GM13977 (cell line): ENCODE measurements around the gene AKAP9.
"Not testable (repeated sequence)": the region's sequence is repeated elsewhere in the genome, so short reads cannot be mapped to it uniquely, and the experiment has no call there.

Experiments
- DNase-seq: peaks from one replicate; pipeline ENCODE4 v3.0.0; 2012; ENCODE audit warnings: low spot score
- in situ Hi-C: fragments of 300-500 bp; cut with MboI; formaldehyde crosslinking; loops from one replicate; pipeline ENCODE4 v1.12.0; 2022; ENCODE audit warnings: low sequenced_read_pairs, low pct_unique_long_range_greater_than_20kb, mixed read lengths, inconsistent platforms; ENCODE audit not compliant: unreplicated experiment
- TF ChIP-seq, protein P1 (sequence below): IDR thresholded peaks from 2 replicates; pipeline ENCODE4 v1.5.1; 2012; ENCODE audit warnings: mild to moderate bottlenecking, control low read depth; ENCODE audit not compliant: insufficient read depth; ENCODE audit errors: extremely low read depth, missing control alignments

Gene AKAP9

GRCh38 chr7:91957232-91957631 lies 16.6 kb downstream of the AKAP9 start:
- in situ Hi-C loops: no loop called here
- no peak for DNase-seq
- TF ChIP-seq, protein P1, sequence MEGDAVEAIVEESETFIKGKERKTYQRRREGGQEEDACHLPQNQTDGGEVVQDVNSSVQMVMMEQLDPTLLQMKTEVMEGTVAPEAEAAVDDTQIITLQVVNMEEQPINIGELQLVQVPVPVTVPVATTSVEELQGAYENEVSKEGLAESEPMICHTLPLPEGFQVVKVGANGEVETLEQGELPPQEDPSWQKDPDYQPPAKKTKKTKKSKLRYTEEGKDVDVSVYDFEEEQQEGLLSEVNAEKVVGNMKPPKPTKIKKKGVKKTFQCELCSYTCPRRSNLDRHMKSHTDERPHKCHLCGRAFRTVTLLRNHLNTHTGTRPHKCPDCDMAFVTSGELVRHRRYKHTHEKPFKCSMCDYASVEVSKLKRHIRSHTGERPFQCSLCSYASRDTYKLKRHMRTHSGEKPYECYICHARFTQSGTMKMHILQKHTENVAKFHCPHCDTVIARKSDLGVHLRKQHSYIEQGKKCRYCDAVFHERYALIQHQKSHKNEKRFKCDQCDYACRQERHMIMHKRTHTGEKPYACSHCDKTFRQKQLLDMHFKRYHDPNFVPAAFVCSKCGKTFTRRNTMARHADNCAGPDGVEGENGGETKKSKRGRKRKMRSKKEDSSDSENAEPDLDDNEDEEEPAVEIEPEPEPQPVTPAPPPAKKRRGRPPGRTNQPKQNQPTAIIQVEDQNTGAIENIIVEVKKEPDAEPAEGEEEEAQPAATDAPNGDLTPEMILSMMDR: no peak

DNA sequence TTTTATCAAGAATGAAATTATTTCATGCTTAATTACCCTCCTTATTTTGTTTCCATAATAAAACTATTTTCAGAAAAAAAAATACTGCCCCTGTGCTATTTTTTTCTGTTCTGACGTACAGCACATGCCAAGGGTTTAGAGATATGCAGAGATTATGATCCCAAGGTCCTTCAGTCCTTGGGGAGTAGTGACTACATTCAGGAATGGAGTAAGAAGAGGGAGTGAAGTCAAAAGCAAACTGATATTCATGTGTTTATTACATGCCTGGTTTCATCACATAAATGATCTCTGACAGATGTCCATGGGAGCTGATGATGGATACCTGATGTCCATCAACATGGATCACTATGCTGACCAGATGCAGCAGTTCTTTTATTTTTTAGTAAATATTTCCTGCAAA lies 17.2 kb downstream of the AKAP9 start:
- in situ Hi-C loops: no loop called here
- TF ChIP-seq, protein P1: no peak
- no peak for DNase-seq

GRCh38 chr7:91959023-91959422 lies 18.4 kb downstream of the AKAP9 start:
- DNase-seq: no peak
- in situ Hi-C loops: no loop called here
- TF ChIP-seq, protein P1: no peak

- DNase-seq: no peak
- TF ChIP-seq, protein P1: no peak
- in situ Hi-C loops: no loop called here
These were observed 21.2 kb downstream of the AKAP9 start for GRCh38 chr7:91961816-91962215.

DNA sequence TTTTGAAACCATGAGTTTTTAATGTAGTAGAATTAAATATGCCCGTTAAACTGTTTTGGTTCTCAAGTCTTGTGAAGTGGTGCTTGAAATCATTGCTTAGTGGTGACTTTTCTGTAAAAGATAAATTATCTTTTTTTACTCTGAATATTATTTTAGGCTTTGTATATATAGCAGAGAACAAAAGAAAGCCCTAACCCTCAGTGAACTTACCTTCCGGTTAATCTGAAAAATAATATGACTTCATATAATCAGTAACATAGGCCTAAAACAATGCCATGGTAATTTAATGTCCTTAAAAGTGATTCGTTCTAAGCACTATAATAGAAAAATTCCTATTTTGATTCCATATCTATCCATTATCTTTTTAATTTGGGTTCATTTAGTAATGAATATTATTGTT lies 21.8 kb downstream of the AKAP9 start:
- in situ Hi-C loops: no loop called here
- DNase-seq: no peak
- TF ChIP-seq, protein P1: no peak

DNA sequence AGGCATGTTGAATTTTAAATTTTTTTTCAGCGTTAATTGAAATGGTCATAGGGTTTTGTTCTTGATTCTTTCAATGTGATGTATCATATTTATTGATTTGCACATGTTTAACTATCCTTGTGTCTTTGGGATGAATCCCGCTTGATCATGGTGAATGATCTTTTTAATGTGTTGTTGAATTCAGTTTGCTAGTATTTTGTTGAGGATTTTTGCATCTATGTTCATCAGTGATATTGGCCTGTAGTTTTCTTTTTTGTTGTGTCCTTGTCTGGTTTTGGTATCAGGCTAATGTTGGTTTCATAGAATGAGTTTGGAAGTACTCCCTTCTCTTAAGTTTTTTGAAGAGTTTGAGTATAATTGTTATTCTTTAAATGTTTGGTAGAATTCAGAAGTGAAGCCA lies 26.9 kb downstream of the AKAP9 start:
- in situ Hi-C loops, DNase-seq: not testable (repeated sequence)

DNA sequence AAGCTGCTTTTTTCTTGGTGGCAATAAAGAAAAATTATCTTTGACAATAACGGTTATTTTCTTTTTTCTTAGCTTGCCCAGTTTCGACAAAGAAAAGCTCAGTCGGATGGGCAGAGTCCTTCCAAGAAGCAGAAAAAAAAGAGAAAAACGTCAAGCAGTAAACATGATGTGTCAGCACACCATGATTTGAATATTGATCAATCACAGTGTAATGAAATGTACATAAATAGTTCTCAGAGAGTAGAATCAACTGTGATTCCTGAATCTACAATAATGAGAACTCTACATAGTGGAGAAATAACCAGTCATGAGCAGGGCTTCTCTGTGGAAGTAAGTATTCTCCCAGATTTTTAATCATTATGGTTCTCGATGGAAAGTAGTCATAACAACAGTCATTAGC lies 33.0 kb downstream of the AKAP9 start:
- no peak for DNase-seq
- TF ChIP-seq, protein P1: no peak
- in situ Hi-C loops: no loop called here

- TF ChIP-seq, protein P1: no peak
- no peak for DNase-seq
- in situ Hi-C loops: no loop called here
These were observed 33.4 kb downstream of the AKAP9 start for GRCh38 chr7:91974066-91974465.
